GM12878 (cell line): ENCODE measurements around the gene VSIG10. TPM values are rescaled to one million over a fixed set of nuclear protein-coding genes. Genes with fewer than 3 reads are reported as not detected.

Experiments
- ATAC-seq: fragments of 200-7000 bp; cut with Tn5 transposase; 3 replicates; pipeline ENCODE4 v1.9.1; 2020; ENCODE audit warnings: mild to moderate bottlenecking, moderate library complexity
- BruUV-seq: library from RNA; stranded (reverse); fragments of 400-500 nt; replicated peaks from 2 replicates; lab custom pipeline; 2021; lab: Mats Ljungman, UMichigan
- CTCF ChIA-PET: fragments of 300-600 bp; sonication (Branson Sonifier 250); formaldehyde crosslinking; extraction: SDS; loops from one replicate; lab custom pipeline; 2021; ENCODE audit warnings: inconsistent platforms; lab: Yijun Ruan, JAX
- POLR2A ChIA-PET: fragments of 350-600 bp; formaldehyde crosslinking; extraction: SDS; loops from one replicate; lab custom pipeline; 2021; ENCODE audit warnings: inconsistent platforms; lab: Charles Lee
- RAD21 ChIA-PET: fragments of 300-600 bp; sonication (Branson Sonifier 250); formaldehyde crosslinking; loops from one replicate; lab custom pipeline; 2023; ENCODE audit warnings: antibody characterized with exemption; ENCODE audit not compliant: unreplicated experiment; lab: Charles Lee
- SMC1A ChIA-PET: fragments of 300-600 bp; sonication (Branson Sonifier 250); formaldehyde crosslinking; loops from one replicate; lab custom pipeline; 2023; ENCODE audit not compliant: unreplicated experiment, uncharacterized antibody; lab: Charles Lee
- DNase-seq: peaks from one replicate; pipeline ENCODE4 v3.0.0-alpha.2; 2011; ENCODE audit warnings: low read depth, low spot score
- FAIRE-seq: peaks from 3 replicates; lab custom pipeline; 2011; peaks lifted over from hg19 to GRCh38; lab: Jason Lieb, UNC
- H2AFZ ChIP-seq: 2 replicates; pipeline ENCODE4 v1.6.0; 2011; ENCODE audit warnings: low read depth, low read length, control low read depth; ENCODE audit not compliant: control insufficient read depth
- H3K27ac ChIP-seq: 2 replicates; pipeline ENCODE4 v1.5.1; 2011; ENCODE audit warnings: control low read depth; ENCODE audit not compliant: control insufficient read depth, insufficient read depth
- H3K27me3 ChIP-seq, 2 experiments: replicated peaks in 1 of 2; 2 replicates each; pipeline versions ENCODE4 v1.6.0 to v1.6.1; 2011; ENCODE audit warnings: low read length in 1 of 2; ENCODE audit not compliant: control insufficient read depth in 2 of 2, insufficient read depth in 2 of 2
- H3K36me3 ChIP-seq, 2 experiments: 2 replicates each; pipeline ENCODE4 v1.5.1; 2011; ENCODE audit warnings: low read length in 1 of 2; ENCODE audit not compliant: control insufficient read depth in 2 of 2, insufficient read depth in 2 of 2
- H3K4me1 ChIP-seq: 2 replicates; pipeline ENCODE4 v1.6.1; 2011; ENCODE audit warnings: mild to moderate bottlenecking, low read length, moderate library complexity, mixed read lengths; ENCODE audit not compliant: control insufficient read depth, insufficient read depth
- H3K4me2 ChIP-seq: 2 replicates; pipeline ENCODE4 v1.6.0; 2011; ENCODE audit warnings: control low read depth; ENCODE audit not compliant: control insufficient read depth, insufficient read depth
- H3K4me3 ChIP-seq: fragments of 200-600 bp; sonication (generic); 2 replicates; pipeline ENCODE4 v1.5.1; 2016
- H3K79me2 ChIP-seq: 2 replicates; pipeline ENCODE4 v1.6.0; 2011; ENCODE audit warnings: low read length; ENCODE audit not compliant: control insufficient read depth, insufficient read depth
- H3K9ac ChIP-seq: 2 replicates; pipeline ENCODE4 v1.8.0; 2011; ENCODE audit warnings: low read length, control low read depth, mixed read lengths; ENCODE audit not compliant: control insufficient read depth, insufficient read depth
- H3K9me3 ChIP-seq: replicated peaks from 3 replicates; pipeline ENCODE4 v1.5.1; 2011; ENCODE audit warnings: mild to moderate bottlenecking, low read length; ENCODE audit not compliant: control insufficient read depth, insufficient read depth
- H4K20me1 ChIP-seq: 2 replicates; pipeline ENCODE4 v1.6.0; 2011; ENCODE audit not compliant: control insufficient read depth, insufficient read depth
- ASH2L ChIP-seq: fragments of 300-600, 200-600 bp; sonication (generic); IDR thresholded peaks from 2 replicates; pipeline ENCODE4 v1.6.1; 2017; ENCODE audit warnings: low read depth, mild to moderate bottlenecking, borderline replicate concordance
- CBX5 ChIP-seq: sonication (generic); IDR thresholded peaks from 2 replicates; pipeline ENCODE4 v1.6.1; 2016; ENCODE audit warnings: low read depth, moderate library complexity, mild to moderate bottlenecking, inconsistent platforms
- CTCF ChIP-seq, 3 experiments: IDR thresholded peaks in 2 of 3; conservative IDR thresholded peaks in 1 of 3; 2 replicates each; pipeline ENCODE4 v1.5.1; 2011; ENCODE audit warnings: low read depth in 3 of 3, low read length in 3 of 3, mild to moderate bottlenecking in 3 of 3, control low read depth in 2 of 3, moderate library complexity in 2 of 3, inconsistent platforms in 1 of 3, mixed read lengths in 1 of 3; ENCODE audit not compliant: control insufficient read depth in 2 of 3, insufficient read depth in 1 of 3; ENCODE audit errors: extremely low read depth in 1 of 3
- ELK1 ChIP-seq: IDR thresholded peaks from 2 replicates; pipeline ENCODE4 v1.6.1; 2012; ENCODE audit warnings: low read depth, low read length, improper control_type of control experiment
- EP300 ChIP-seq, 2 experiments: fragments of 150-350 bp in 1 of 2; IDR thresholded peaks; 2 replicates each; pipeline ENCODE4 v1.6.1; 2011 to 2012; ENCODE audit warnings: low read depth in 2 of 2, low read length in 2 of 2, borderline replicate concordance in 1 of 2, improper control_type of control experiment in 1 of 2, inconsistent platforms in 1 of 2; ENCODE audit not compliant: control insufficient read depth in 1 of 2
- MYC ChIP-seq: IDR thresholded peaks from 2 replicates; pipeline ENCODE4 v1.6.1; 2011; ENCODE audit warnings: mild to moderate bottlenecking, low read length, moderate library complexity, inconsistent platforms; ENCODE audit not compliant: insufficient read depth, insufficient replicate concordance, insufficient read length, severe bottlenecking
- NFXL1 ChIP-seq: fragments of 450-650 bp; IDR thresholded peaks from 2 replicates; pipeline ENCODE4 v1.6.1; 2017; ENCODE audit warnings: antibody characterized with exemption, mild to moderate bottlenecking, borderline replicate concordance
- NR2C1 ChIP-seq: fragments of 450-650 bp; IDR thresholded peaks from 2 replicates; pipeline ENCODE4 v1.6.1; 2017; ENCODE audit warnings: antibody characterized with exemption, mild to moderate bottlenecking, moderate library complexity
- RCOR1 ChIP-seq: conservative IDR thresholded peaks from 2 replicates; pipeline ENCODE4 v1.6.1; 2012; ENCODE audit warnings: low read depth, low read length, improper control_type of control experiment
- REST ChIP-seq: IDR thresholded peaks from 2 replicates; pipeline ENCODE4 v1.6.1; 2012; ENCODE audit warnings: mild to moderate bottlenecking, low read depth, low read length
- SRF ChIP-seq, 2 experiments: IDR thresholded peaks; 2 replicates each; pipeline ENCODE4 v1.6.1; 2011; ENCODE audit warnings: low read depth in 2 of 2, low read length in 2 of 2, mild to moderate bottlenecking in 1 of 2, moderate library complexity in 1 of 2
- STAT1 ChIP-seq: fragments of 450-650 bp; conservative IDR thresholded peaks from 2 replicates; pipeline ENCODE4 v1.6.1; 2014; ENCODE audit warnings: antibody characterized with exemption, mild to moderate bottlenecking
- STAT3 ChIP-seq: IDR thresholded peaks from 2 replicates; pipeline ENCODE4 v1.6.1; 2011; ENCODE audit warnings: low read depth, low read length, improper control_type of control experiment
- TCF7 ChIP-seq: IDR thresholded peaks from 2 replicates; pipeline ENCODE4 v1.6.1; 2014; ENCODE audit warnings: antibody characterized with exemption, borderline replicate concordance
- ZNF384 ChIP-seq: IDR thresholded peaks from 2 replicates; pipeline ENCODE4 v1.6.1; 2012; ENCODE audit warnings: low read depth, mild to moderate bottlenecking, low read length, improper control_type of control experiment, borderline replicate concordance
- WGBS: methylation state at CpG from one replicate; pipeline ENCODE4 v1.1.6; 2016; ENCODE audit warnings: low lambda C conversion rate; ENCODE audit not compliant: insufficient replicate concordance, insufficient coverage; ENCODE audit errors: missing lambda C conversion rate; 5-methylcytosine and 5-hydroxymethylcytosine counted together
- in situ Hi-C: fragments of 300-500 bp; cut with MboI; formaldehyde crosslinking; loops from 9 replicates; pipeline ENCODE4 v1.14.3; 2018; ENCODE audit warnings: mixed read lengths
- intact Hi-C: fragments of 100-400 bp; cut with micrococcal nuclease; formaldehyde crosslinking; loops from one replicate; pipeline ENCODE4 v1.14.2; 2022; ENCODE audit not compliant: unreplicated experiment
- polyA plus RNA-seq, 11 experiments: library from polyadenylated mRNA; depleted of rRNA in 4 of 11; unstranded in 6 of 11; stranded (reverse) in 5 of 11; fragments of >200 nt; fragmentation: Nextera tagmentation in 4 of 11; fragmentation: Illumina TruSeq in 1 of 11; extraction: Ambion mirVana in 4 of 11; extraction: Trizol in 1 of 11; gene quantifications; 1 replicate in 1 of 11; 2 replicates in 10 of 11; pipeline versions ENCODE4 v1.2.1 to v1.2.3, GENCODE V29; 2011 to 2016; ENCODE audit warnings: inconsistent platforms in 2 of 11, missing spikeins in 2 of 11, low read depth in 1 of 11
- total RNA-seq, 4 experiments: library from RNA; depleted of rRNA in 3 of 4; stranded (reverse); fragments of >200 nt in 3 of 4; fragmentation: Illumina TruSeq in 1 of 4; extraction: Trizol in 1 of 4; gene quantifications; 2 replicates each; pipeline versions ENCODE4 v1.2.1 to v1.2.3, GENCODE V29; 2013 to 2021

The VSIG10 gene
- total and polyA plus RNA-seq, 10 of the 15 experiments (the other 5 are each of a cell fraction or from before 2014, with no cell fraction given): 3.4 to 10.2 (median 5.8) TPM

GRCh38 chr12:118033323-118033722, 70.5 kb downstream of the VSIG10 start:
- no peak overlapping the region for H3K27ac ChIP-seq
- peaks cover 6% of the 10 kb centered on the region; the same call in 2 of the 3 replicates for H3K9me3 ChIP-seq
- no peaks in the 10 kb centered on the region for H3K79me2 ChIP-seq
- H3K36me3 ChIP-seq: peaks cover 17 to 56% of the 10 kb centered on the region in 2 experiments
- DNase-seq (no peak), ATAC-seq (no peak), FAIRE-seq (no peak)
- ChIA-PET POLR2A (interaction anchor here (0.6 to 1.6 kb wide), 4 partner anchors 28 to 136 kb away, joined by 3 to 6 read pairs (median 4); partner anchors contain the start of gene WSB2), RAD21 (interaction anchor here (1.2 to 2.7 kb wide), 2 partner anchors 22 to 149 kb away, joined by 3 to 7 read pairs; no protein-coding TSS in a partner anchor), CTCF (interaction anchor here (0.7 to 7.5 kb wide), 8 partner anchors 15 to 184 kb away, joined by 3 to 111 read pairs (median 4); no protein-coding TSS in a partner anchor), SMC1A (interaction anchor here (1.1 to 5.4 kb wide), 7 partner anchors 11 to 158 kb away, joined by 3 to 64 read pairs (median 5); partner anchors contain the start of gene RFC5)
- H3K4me3 ChIP-seq: no peak overlapping the region
- H3K27me3 ChIP-seq: no peaks in the 10 kb centered on the region
- intact Hi-C loops (no loop called here), in situ Hi-C loops (no loop called here)
- H3K9ac ChIP-seq: no peak overlapping the region
- peaks cover 29% of the 10 kb centered on the region for H3K4me1 ChIP-seq
- no peaks in the 10 kb centered on the region for H4K20me1 ChIP-seq
- 86% methylated on average over 5 of the region's 5 CpGs for WGBS
- no peak overlapping the region for H2AFZ ChIP-seq
- no peak overlapping the region for H3K4me2 ChIP-seq
- TSS peak; percentile 57 for BruUV-seq
- no peak for TF ChIP-seq NR2C1
- no peak for TF ChIP-seq CBX5
- TF ChIP-seq TCF7: no peak
- TF ChIP-seq MYC: no peak
- TF ChIP-seq SRF (IDR thresholded peaks at IDR 0.05; ENCODE audit: low read depth in 2 of 2, low read length in 2 of 2): no peak
- TF ChIP-seq EP300 (IDR thresholded peaks at IDR 0.05; ENCODE audit: borderline replicate concordance in 1 of 2, control insufficient read depth in 1 of 2, low read depth in 2 of 2, low read length in 2 of 2): no peak
- TF ChIP-seq ELK1: no peak
- TF ChIP-seq STAT3: no peak
- no peak for TF ChIP-seq REST
- TF ChIP-seq STAT1: no peak
- TF ChIP-seq ZNF384: no peak
- no peak for TF ChIP-seq ASH2L
- TF ChIP-seq CTCF (IDR thresholded peaks at IDR 0.05 in 2 of 3, conservative IDR thresholded peaks at IDR 0.05 in 1 of 3; ENCODE audit: control insufficient read depth in 2 of 3, extremely low read depth in 1 of 3, insufficient read depth in 1 of 3, low read depth in 3 of 3, low read length in 3 of 3): no peak
- TF ChIP-seq NFXL1: no peak
- TF ChIP-seq RCOR1: no peak
